ENCODE data around the gene SPOCD1. TPM values are rescaled to one million over a fixed set of nuclear protein-coding genes. Genes with fewer than 3 reads are reported as not detected.

The SPOCD1 gene
- total RNA-seq, 1 experiment from 2014 or later, result 0.54 TPM

DNA sequence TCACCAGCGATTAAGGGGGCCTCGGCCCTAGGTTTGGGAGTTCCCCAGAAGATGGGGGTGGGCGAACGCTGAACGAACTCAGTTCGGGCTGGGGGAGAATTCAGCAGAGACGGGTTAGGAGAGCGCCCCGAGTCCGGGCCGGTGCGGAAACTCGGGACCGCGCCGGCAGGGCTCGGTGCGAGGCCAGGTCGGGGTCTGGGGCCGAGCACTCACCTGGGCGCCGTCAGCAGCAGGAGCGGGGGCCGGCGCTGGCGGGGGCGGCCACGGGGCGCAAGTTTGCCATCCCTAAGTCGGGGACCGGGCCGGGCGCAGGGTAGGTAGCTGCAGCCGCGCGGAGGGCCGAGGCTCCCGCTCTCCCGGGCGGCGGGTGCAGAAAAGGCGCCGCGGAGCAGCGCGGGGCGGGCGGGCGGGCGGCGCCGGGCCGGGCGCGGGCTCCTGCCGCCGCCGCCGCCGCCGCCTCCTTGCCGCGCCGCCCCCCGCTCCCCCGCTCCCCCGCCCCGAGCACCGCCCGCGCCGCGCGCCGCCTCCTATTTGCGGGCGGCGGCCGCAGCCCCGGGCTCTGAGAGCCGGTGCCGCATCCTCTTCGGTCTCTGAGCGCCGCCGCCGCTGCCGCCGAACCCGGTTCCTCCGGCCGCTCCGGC, 52.0 kb downstream of the SPOCD1 start:
- BruUV-seq (replicated peaks), result no TSS peak
- H3K27me3 ChIP-seq (ENCODE audit: control insufficient read depth, insufficient read depth, low read length), result no peaks in the 10 kb centered on the region
- intact Hi-C loops (cut with micrococcal nuclease; ENCODE audit: unreplicated experiment) (no loop called here), in situ Hi-C loops (cut with HindIII; ENCODE audit: low pct_unique_long_range_greater_than_20kb, low sequenced_read_pairs) (no loop called here)
- peak overlapping the region; percentile 62 to 68 for H3K4me3 ChIP-seq (ENCODE audit: low read depth in 2 of 2, low read length in 2 of 2)
- no peak for DNase-seq (ENCODE audit: low read depth, low spot score)
- ChIA-PET CTCF (no interaction called here), POLR2A (no interaction called here)
- ATAC-seq, result peak; percentile 7
- H3K36me3 ChIP-seq (ENCODE audit: control insufficient read depth, insufficient read depth, low read length), result no peaks in the 10 kb centered on the region; the same call in 1 of the 2 replicates
- H3K4me1 ChIP-seq (ENCODE audit: control insufficient read depth, insufficient read depth, low read length), result peaks cover 64% of the 10 kb centered on the region
- H3K27ac ChIP-seq (ENCODE audit: low read length), result peak overlapping the region; percentile 46; the same call in 1 of the 2 replicates
- TF ChIP-seq SIN3A (IDR thresholded peaks at IDR 0.05; ENCODE audit: borderline replicate concordance, insufficient read depth, low read depth, low read length), result no peak
- H3K9me3 ChIP-seq (ENCODE audit: control insufficient read depth, insufficient read depth, low read depth, low read length), result no peaks in the 10 kb centered on the region

DNA sequence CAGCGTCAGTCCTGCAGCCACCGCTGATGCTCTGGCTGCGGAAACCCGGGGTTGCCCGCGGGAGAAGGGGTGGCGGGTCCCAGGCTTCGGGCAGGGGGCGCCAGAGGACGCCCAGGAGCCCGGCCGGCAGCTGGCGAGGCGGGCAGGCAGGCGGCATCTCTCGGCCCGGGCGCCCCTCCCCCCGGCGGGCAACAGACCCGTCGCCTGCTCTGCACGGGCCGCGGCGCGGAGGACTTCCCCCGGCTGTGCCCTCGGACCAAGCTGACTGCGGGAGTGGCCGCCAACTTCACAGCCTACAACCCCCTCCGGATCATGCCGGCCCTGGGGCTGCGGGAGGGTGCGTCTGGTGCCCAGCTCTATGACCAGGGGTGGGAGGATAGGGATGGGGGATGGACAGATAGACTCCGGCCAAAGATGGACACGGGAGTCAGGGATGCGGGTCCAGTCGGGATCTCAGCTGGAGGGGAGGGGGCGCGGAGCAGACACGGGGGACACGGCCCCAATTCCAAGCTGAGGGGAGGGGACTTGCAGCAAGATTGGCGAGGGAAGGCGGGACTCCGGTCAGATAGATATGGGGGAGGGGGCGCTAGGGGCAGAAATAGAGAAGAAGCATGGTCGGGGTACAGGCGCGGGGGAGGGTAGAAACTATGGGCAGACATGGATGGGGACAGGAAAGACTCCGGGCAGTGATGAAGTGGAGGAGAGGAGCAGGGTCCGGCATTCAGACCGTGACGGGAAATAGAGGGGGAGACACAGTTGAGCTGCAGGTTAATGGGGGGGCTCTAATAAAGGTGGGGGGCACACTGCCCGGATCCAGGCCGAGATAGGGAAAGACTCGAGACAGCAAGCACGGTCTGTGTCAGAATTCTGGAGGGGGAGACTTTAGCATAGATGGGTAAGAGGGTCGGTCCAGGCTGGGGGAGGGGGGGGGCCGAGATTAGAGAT, 52.8 kb downstream of the SPOCD1 start:
- DNase-seq (ENCODE audit: low read depth, low spot score) (no peak), ATAC-seq (peak; percentile 70)
- Histone ChIP-seq H3K4me1 (ENCODE audit: control insufficient read depth, insufficient read depth, low read length) (peaks cover 60% of the 10 kb centered on the region), H3K27me3 (ENCODE audit: control insufficient read depth, insufficient read depth, low read length) (no peaks in the 10 kb centered on the region), H3K4me3 (ENCODE audit: low read depth in 2 of 2, low read length in 2 of 2) (peak overlapping the region; percentile 62 to 68), H3K36me3 (ENCODE audit: control insufficient read depth, insufficient read depth, low read length) (no peaks in the 10 kb centered on the region; the same call in 1 of the 2 replicates), H3K9me3 (ENCODE audit: control insufficient read depth, insufficient read depth, low read depth, low read length) (no peaks in the 10 kb centered on the region), H3K27ac (ENCODE audit: low read length) (peak overlapping the region; percentile 46)
- no TSS peak for BruUV-seq (replicated peaks)
- ChIA-PET CTCF (interaction anchor here (0.5 to 0.9 kb wide), 3 partner anchors 24 to 99 kb away, joined by 4 to 14 read pairs (median 8); no protein-coding TSS in a partner anchor), POLR2A (interaction anchor here (0.9 kb wide), 1 partner anchor 27 kb away, joined by 3 read pairs; no protein-coding TSS in a partner anchor)
- in situ Hi-C loops (cut with HindIII; ENCODE audit: low pct_unique_long_range_greater_than_20kb, low sequenced_read_pairs) (no loop called here), intact Hi-C loops (cut with micrococcal nuclease; ENCODE audit: unreplicated experiment) (no loop called here)
- TF ChIP-seq SIN3A (IDR thresholded peaks at IDR 0.05; ENCODE audit: borderline replicate concordance, insufficient read depth, low read depth, low read length), result no peak
- TF ChIP-seq, protein P1, sequence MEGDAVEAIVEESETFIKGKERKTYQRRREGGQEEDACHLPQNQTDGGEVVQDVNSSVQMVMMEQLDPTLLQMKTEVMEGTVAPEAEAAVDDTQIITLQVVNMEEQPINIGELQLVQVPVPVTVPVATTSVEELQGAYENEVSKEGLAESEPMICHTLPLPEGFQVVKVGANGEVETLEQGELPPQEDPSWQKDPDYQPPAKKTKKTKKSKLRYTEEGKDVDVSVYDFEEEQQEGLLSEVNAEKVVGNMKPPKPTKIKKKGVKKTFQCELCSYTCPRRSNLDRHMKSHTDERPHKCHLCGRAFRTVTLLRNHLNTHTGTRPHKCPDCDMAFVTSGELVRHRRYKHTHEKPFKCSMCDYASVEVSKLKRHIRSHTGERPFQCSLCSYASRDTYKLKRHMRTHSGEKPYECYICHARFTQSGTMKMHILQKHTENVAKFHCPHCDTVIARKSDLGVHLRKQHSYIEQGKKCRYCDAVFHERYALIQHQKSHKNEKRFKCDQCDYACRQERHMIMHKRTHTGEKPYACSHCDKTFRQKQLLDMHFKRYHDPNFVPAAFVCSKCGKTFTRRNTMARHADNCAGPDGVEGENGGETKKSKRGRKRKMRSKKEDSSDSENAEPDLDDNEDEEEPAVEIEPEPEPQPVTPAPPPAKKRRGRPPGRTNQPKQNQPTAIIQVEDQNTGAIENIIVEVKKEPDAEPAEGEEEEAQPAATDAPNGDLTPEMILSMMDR (IDR thresholded peaks at IDR 0.05), result peak; percentile 93

DNA sequence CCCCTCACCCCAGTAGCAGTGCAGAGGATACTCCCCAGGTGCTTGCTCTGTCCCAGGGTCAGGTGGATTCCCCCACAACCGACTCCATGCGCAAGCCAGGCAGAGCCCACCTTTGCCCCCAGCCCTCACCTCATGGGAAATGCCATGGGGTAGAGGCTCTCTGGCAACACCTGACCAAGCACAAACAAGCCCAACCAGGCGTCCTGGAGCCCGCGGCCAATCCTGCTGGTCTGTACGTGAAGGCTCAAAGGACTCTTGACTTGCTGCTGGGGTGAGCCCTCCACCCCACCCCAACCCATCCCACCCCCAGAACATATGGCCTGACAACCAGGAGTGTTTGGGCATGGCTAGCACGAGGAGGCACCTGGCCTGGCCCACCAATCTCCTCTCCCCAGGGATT, 53.5 kb downstream of the SPOCD1 start:
- ChIA-PET POLR2A (interaction anchor here (0.9 to 2.2 kb wide), 3 partner anchors 27 to 203 kb away, joined by 3 to 21 read pairs (median 3); no protein-coding TSS in a partner anchor), CTCF (interaction anchor here (0.5 to 0.9 kb wide), 4 partner anchors 25 to 98 kb away, joined by 3 to 14 read pairs (median 6); no protein-coding TSS in a partner anchor)
- H3K4me1 ChIP-seq (ENCODE audit: control insufficient read depth, insufficient read depth, low read length), result peaks cover 54% of the 10 kb centered on the region
- H3K27me3 ChIP-seq (ENCODE audit: control insufficient read depth, insufficient read depth, low read length), result no peaks in the 10 kb centered on the region
- ATAC-seq (peak; percentile 1; the same call in 1 of the 2 replicates), DNase-seq (ENCODE audit: low read depth, low spot score) (no peak)
- BruUV-seq (replicated peaks), result no TSS peak
- H3K36me3 ChIP-seq (ENCODE audit: control insufficient read depth, insufficient read depth, low read length), result no peaks in the 10 kb centered on the region; the same call in 1 of the 2 replicates
- in situ Hi-C loops (cut with HindIII; ENCODE audit: low pct_unique_long_range_greater_than_20kb, low sequenced_read_pairs), result no loop called here
- H3K27ac ChIP-seq (ENCODE audit: low read length), result peak overlapping the region; percentile 89
- intact Hi-C loops (cut with micrococcal nuclease; ENCODE audit: unreplicated experiment), result no loop called here
- TF ChIP-seq TCF7L2 (IDR thresholded peaks at IDR 0.05; ENCODE audit: low read depth, low read length) (no peak), POLR2AphosphoS5 (IDR thresholded peaks at IDR 0.05; ENCODE audit: low read depth, low read length) (no peak), SIN3A (IDR thresholded peaks at IDR 0.05; ENCODE audit: borderline replicate concordance, insufficient read depth, low read depth, low read length) (no peak)
- TF ChIP-seq, protein P1 (IDR thresholded peaks at IDR 0.05), result no peak
- TF ChIP-seq, protein P2, sequence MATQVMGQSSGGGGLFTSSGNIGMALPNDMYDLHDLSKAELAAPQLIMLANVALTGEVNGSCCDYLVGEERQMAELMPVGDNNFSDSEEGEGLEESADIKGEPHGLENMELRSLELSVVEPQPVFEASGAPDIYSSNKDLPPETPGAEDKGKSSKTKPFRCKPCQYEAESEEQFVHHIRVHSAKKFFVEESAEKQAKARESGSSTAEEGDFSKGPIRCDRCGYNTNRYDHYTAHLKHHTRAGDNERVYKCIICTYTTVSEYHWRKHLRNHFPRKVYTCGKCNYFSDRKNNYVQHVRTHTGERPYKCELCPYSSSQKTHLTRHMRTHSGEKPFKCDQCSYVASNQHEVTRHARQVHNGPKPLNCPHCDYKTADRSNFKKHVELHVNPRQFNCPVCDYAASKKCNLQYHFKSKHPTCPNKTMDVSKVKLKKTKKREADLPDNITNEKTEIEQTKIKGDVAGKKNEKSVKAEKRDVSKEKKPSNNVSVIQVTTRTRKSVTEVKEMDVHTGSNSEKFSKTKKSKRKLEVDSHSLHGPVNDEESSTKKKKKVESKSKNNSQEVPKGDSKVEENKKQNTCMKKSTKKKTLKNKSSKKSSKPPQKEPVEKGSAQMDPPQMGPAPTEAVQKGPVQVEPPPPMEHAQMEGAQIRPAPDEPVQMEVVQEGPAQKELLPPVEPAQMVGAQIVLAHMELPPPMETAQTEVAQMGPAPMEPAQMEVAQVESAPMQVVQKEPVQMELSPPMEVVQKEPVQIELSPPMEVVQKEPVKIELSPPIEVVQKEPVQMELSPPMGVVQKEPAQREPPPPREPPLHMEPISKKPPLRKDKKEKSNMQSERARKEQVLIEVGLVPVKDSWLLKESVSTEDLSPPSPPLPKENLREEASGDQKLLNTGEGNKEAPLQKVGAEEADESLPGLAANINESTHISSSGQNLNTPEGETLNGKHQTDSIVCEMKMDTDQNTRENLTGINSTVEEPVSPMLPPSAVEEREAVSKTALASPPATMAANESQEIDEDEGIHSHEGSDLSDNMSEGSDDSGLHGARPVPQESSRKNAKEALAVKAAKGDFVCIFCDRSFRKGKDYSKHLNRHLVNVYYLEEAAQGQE (IDR thresholded peaks at IDR 0.05; ENCODE audit: insufficient read depth in 1 of 2, low read depth in 2 of 2, low read length in 1 of 2), result no peak
- H3K4me3 ChIP-seq (ENCODE audit: low read depth in 2 of 2, low read length in 2 of 2), result peak overlapping the region; percentile 62 to 68
- H3K9me3 ChIP-seq (ENCODE audit: control insufficient read depth, insufficient read depth, low read depth, low read length), result no peaks in the 10 kb centered on the region

All from Panc1 (cell line).